Lung (tissue), 12 donors: ENCODE results near the gene KRT3. TPM values are rescaled to one million over a fixed set of nuclear protein-coding genes. Genes with fewer than 3 reads are reported as not detected.
A peak's percentile ranks its signal among the peaks of the same experiment; 100 is the strongest.

Experiments used
- ATAC-seq: fragments of 200-7000 bp; cut with Tn5 transposase; one replicate; pipeline ENCODE4 v1.9.1; 2020; ENCODE audit warnings: moderate number of reproducible peaks; ENCODE audit not compliant: insufficient read depth, low FRiP score
- DNase-seq, 3 donors: peaks; one replicate each; pipeline ENCODE4 v3.0.0-alpha.2; 2013 to 2017
- H3K27ac ChIP-seq, 2 donors: one replicate each; pipeline ENCODE4 v1.5.1; 2013; ENCODE audit warnings: mild to moderate bottlenecking in 2 of 2, moderate library complexity in 2 of 2, control low read depth in 1 of 2, inconsistent platforms in 1 of 2, low read depth in 1 of 2, low read length in 1 of 2
- H3K27me3 ChIP-seq, 3 donors: one replicate each; pipeline ENCODE4 v1.5.1; 2013; ENCODE audit warnings: low read length in 2 of 3; ENCODE audit not compliant: control insufficient read depth in 3 of 3, insufficient read depth in 3 of 3
- H3K36me3 ChIP-seq, 4 donors: one replicate each; pipeline ENCODE4 v1.5.1; 2013; ENCODE audit warnings: low read length in 4 of 4, mild to moderate bottlenecking in 1 of 4, moderate library complexity in 1 of 4; ENCODE audit not compliant: control insufficient read depth in 4 of 4, insufficient read depth in 4 of 4
- H3K4me1 ChIP-seq, 5 donors: one replicate each; pipeline ENCODE4 v1.5.1; 2013; ENCODE audit warnings: low read length in 5 of 5, mild to moderate bottlenecking in 2 of 5, moderate library complexity in 1 of 5; ENCODE audit not compliant: control insufficient read depth in 5 of 5, insufficient read depth in 5 of 5
- H3K4me3 ChIP-seq: one replicate; pipeline ENCODE4 v1.5.1; 2013; ENCODE audit warnings: mild to moderate bottlenecking, control low read depth, moderate library complexity
- H3K9ac ChIP-seq, 2 donors: one replicate each; pipeline ENCODE4 v1.5.1; 2013; ENCODE audit warnings: low read length in 2 of 2, control low read depth in 1 of 2; ENCODE audit not compliant: insufficient read depth in 1 of 2
- H3K9me3 ChIP-seq, 4 donors: one replicate each; pipeline ENCODE4 v1.5.1; 2013; ENCODE audit warnings: low read length in 3 of 4, mild to moderate bottlenecking in 1 of 4, moderate library complexity in 1 of 4; ENCODE audit not compliant: control insufficient read depth in 4 of 4, insufficient read depth in 3 of 4
- WGBS, 2 donors: extraction: QIAGEN DNeasy Blood & Tissue Kit; methylation state at CpG; one replicate each; pipeline ENCODE4 v1.1.7; 2013; 5-methylcytosine and 5-hydroxymethylcytosine counted together
- polyA plus RNA-seq, 2 donors: library from polyadenylated mRNA; stranded (reverse); fragments of 200-250 nt; gene quantifications; one replicate each; pipeline ENCODE4 v1.2.1, GENCODE V29; 2013
- total RNA-seq, 2 donors: library from RNA; depleted of rRNA in 1 of 2; stranded (reverse); fragments of >200 nt in 1 of 2; gene quantifications; one replicate each; pipeline ENCODE4 v1.2.1, GENCODE V29; 2014 to 2021
- TF ChIP-seq, protein P1 (sequence below): IDR thresholded peaks from 2 replicates; pipeline ENCODE4 v1.5.1; 2012; ENCODE audit warnings: mild to moderate bottlenecking; ENCODE audit errors: control extremely low read depth, extremely low read depth
- donor health status: control.
- donor health status: control.
- donor health status: Bipolar disorder and iron deficiency.
- donor health status: healthy.
- donor health status: DM: yes; HTN: yes; CAD: no.

Gene KRT3
- total and polyA plus RNA-seq, 4 donors: not detected

DNA sequence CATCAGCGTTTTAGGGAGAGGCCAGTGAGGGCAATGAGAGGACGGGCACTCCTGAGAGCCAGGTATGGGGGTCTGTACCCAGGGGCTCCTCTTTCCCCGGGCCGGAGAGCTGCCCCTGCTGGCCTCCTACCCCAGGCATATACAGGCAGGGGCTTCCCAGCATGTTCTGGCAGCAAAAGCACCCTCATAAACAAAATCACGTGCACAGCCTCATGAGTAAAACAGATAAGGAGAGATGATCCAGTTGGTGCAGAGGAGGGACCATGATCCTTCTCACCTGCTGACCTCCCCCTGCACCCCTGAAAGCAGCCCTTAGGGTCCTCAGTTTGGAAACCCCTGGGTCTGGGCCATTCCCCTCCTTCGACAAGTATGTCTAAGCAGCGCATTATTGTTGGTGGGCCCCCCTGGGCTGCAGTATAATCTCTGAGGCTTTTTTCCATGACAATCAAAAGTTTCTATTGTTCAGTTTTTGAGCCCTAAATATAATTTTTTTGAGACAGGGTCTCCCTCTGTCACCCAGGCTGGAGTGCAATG is 23.0 kb upstream of the KRT3 start:
- Histone ChIP-seq H3K4me3 (no peak overlapping the region), H3K27ac (no peak overlapping the region), H3K36me3 (no peaks in the 10 kb centered on the region), H3K9me3 (no peaks in the 10 kb centered on the region), H3K9ac (no peak overlapping the region), H3K27me3 (peaks cover 3 to 26% (median 3%) of the 10 kb centered on the region in 3 donors), H3K4me1 (peaks cover 0 to 28% (median 5%) of the 10 kb centered on the region in 5 donors)
- TF ChIP-seq, protein P1, sequence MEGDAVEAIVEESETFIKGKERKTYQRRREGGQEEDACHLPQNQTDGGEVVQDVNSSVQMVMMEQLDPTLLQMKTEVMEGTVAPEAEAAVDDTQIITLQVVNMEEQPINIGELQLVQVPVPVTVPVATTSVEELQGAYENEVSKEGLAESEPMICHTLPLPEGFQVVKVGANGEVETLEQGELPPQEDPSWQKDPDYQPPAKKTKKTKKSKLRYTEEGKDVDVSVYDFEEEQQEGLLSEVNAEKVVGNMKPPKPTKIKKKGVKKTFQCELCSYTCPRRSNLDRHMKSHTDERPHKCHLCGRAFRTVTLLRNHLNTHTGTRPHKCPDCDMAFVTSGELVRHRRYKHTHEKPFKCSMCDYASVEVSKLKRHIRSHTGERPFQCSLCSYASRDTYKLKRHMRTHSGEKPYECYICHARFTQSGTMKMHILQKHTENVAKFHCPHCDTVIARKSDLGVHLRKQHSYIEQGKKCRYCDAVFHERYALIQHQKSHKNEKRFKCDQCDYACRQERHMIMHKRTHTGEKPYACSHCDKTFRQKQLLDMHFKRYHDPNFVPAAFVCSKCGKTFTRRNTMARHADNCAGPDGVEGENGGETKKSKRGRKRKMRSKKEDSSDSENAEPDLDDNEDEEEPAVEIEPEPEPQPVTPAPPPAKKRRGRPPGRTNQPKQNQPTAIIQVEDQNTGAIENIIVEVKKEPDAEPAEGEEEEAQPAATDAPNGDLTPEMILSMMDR: no peak
- WGBS, 2 donors: 55 to 79% methylated on average over 7 of the region's 7 CpGs
- peak in 2 of 3 donors; percentile 20 to 48 for DNase-seq
- ATAC-seq: no peak

DNA sequence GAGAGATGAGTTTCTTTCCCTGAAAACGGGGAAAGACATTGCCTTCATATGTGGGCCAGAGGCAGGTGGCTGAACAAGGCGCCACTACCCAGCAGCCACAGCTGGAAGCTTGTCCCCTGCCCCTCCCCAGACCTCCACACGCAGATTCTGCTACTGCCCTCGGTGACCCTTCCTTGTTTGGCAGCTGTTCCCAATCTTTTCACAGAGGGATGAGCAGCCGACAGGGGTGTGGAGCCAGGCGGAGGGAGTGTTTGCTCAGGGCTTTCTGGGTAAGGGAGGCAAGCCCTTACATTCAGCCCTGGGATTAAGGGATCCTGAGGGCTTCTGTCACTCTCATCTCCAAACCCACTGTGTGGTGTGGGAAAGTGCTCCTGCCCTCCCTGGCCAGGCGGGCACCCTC is 22.5 kb upstream of the KRT3 start:
- Histone ChIP-seq H3K27ac (no peak overlapping the region), H3K36me3 (no peaks in the 10 kb centered on the region), H3K4me3 (no peak overlapping the region), H3K9ac (no peak overlapping the region), H3K9me3 (no peaks in the 10 kb centered on the region), H3K4me1 (peaks cover 0 to 33% (median 8%) of the 10 kb centered on the region in 5 donors), H3K27me3 (peaks cover 0 to 24% (median 3%) of the 10 kb centered on the region in 3 donors)
- WGBS, 2 donors: 44 to 52% methylated on average over 7 of the region's 7 CpGs
- ATAC-seq (no peak), DNase-seq (peak; percentile 67 to 78 (median 70))
- TF ChIP-seq, protein P1: no peak

DNA sequence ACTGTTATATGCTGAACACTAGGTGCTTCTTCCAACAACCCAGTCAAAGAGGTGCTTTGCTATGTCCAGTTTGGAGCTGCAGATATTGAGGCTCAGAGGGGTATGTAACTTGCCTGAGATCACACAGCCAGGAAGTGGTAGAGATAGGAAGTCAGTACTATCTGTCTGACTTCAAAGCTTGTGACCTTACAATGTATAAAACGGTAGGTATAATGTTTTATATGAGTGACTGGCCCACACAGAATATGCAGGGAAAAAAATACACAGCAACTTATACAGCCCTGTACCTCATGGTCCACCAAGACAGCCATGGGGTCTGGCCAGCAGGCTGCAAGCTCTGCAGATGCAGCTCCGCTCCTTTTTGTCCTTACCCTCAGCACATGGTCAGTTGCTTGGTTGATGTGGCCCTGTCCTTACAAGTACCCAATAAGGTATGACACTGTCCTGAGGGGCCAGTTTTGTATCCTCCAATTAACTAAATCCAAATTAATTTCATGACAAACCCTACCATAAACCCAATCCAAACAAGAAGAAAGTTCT is 21.9 kb upstream of the KRT3 start:
- Histone ChIP-seq H3K27me3 (peaks cover 0 to 21% (median 3%) of the 10 kb centered on the region in 3 donors), H3K4me3 (no peak overlapping the region), H3K9ac (no peak overlapping the region), H3K36me3 (no peaks in the 10 kb centered on the region), H3K27ac (no peak overlapping the region), H3K4me1 (peaks cover 0 to 33% (median 8%) of the 10 kb centered on the region in 5 donors), H3K9me3 (no peaks in the 10 kb centered on the region)
- no peak for ATAC-seq
- DNase-seq: no peak
- TF ChIP-seq, protein P1: no peak
- 76 to 85% methylated on average over 2 of the region's 2 CpGs for WGBS, 2 donors
